Astrocyte (in vitro differentiated cells and primary cell): Measurements from ENCODE around the gene CER1.

ENCODE experiments used
- EZH2 ChIP-seq: IDR thresholded peaks from 2 replicates; pipeline ENCODE4 v1.6.1; 2012; ENCODE audit warnings: mild to moderate bottlenecking, low read length, inconsistent platforms; ENCODE audit not compliant: insufficient read depth
- TF ChIP-seq, protein P1 (sequence below): IDR thresholded peaks from 2 replicates; pipeline ENCODE4 v1.5.1; 2011; ENCODE audit warnings: low read depth, mild to moderate bottlenecking, inconsistent platforms, low read length, moderate library complexity; ENCODE audit not compliant: insufficient read depth

- no peak for TF ChIP-seq EZH2
- TF ChIP-seq, protein P1, sequence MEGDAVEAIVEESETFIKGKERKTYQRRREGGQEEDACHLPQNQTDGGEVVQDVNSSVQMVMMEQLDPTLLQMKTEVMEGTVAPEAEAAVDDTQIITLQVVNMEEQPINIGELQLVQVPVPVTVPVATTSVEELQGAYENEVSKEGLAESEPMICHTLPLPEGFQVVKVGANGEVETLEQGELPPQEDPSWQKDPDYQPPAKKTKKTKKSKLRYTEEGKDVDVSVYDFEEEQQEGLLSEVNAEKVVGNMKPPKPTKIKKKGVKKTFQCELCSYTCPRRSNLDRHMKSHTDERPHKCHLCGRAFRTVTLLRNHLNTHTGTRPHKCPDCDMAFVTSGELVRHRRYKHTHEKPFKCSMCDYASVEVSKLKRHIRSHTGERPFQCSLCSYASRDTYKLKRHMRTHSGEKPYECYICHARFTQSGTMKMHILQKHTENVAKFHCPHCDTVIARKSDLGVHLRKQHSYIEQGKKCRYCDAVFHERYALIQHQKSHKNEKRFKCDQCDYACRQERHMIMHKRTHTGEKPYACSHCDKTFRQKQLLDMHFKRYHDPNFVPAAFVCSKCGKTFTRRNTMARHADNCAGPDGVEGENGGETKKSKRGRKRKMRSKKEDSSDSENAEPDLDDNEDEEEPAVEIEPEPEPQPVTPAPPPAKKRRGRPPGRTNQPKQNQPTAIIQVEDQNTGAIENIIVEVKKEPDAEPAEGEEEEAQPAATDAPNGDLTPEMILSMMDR: no peak
Measured at GRCh38 chr9:14671377-14671776, 51.2 kb downstream of the CER1 start.
